DMS114 treated with DMSO at 0.1 percent for 48 hours (cell line): ENCODE data around the gene ITM2C.

ENCODE experiments used
- DNase-seq: peaks from one replicate; lab custom pipeline; 2025; ENCODE audit not compliant: unreplicated experiment; lab: John Stamatoyannopoulos, UW

ITM2C gene

GRCh38 chr2:230850358-230850658 is 14.4 kb upstream of the ITM2C start:
- no peak for DNase-seq

GRCh38 chr2:230852113-230852512 is 12.6 kb upstream of the ITM2C start:
- DNase-seq: no peak

- no peak for DNase-seq
Observed at GRCh38 chr2:230861552-230862255, 3.0 kb upstream of the ITM2C start.

GRCh38 chr2:230862292-230862691 is 2.5 kb upstream of the ITM2C start:
- no peak for DNase-seq

GRCh38 chr2:230863031-230863430 is 1.7 kb upstream of the ITM2C start:
- DNase-seq: no peak

- DNase-seq: no peak
Observed at GRCh38 chr2:230863442-230864121, 1.2 kb upstream of the ITM2C start.

- no peak for DNase-seq
Observed at GRCh38 chr2:230864122-230864604, 579 bp upstream of the ITM2C start.

GRCh38 chr2:230865307-230865765 is 594 bp downstream of the ITM2C start:
- no peak for DNase-seq

GRCh38 chr2:230865766-230866755 is 1.3 kb downstream of the ITM2C start:
- no peak for DNase-seq

- DNase-seq: no peak
Observed at GRCh38 chr2:230866756-230867523, 2.2 kb downstream of the ITM2C start.

- no peak for DNase-seq
Observed at GRCh38 chr2:230868161-230868946, 3.6 kb downstream of the ITM2C start.

GRCh38 chr2:230868947-230869913 is 4.5 kb downstream of the ITM2C start:
- no peak for DNase-seq

GRCh38 chr2:230869914-230870543 is 5.3 kb downstream of the ITM2C start:
- no peak for DNase-seq

- DNase-seq: no peak
Observed at GRCh38 chr2:230870544-230871360, 6.0 kb downstream of the ITM2C start.

GRCh38 chr2:230871361-230872150 is 6.8 kb downstream of the ITM2C start:
- DNase-seq: no peak

- DNase-seq: no peak
Observed at GRCh38 chr2:230872151-230872967, 7.6 kb downstream of the ITM2C start.
